ENCODE data around the gene MIGA2.

The MIGA2 gene

DNA sequence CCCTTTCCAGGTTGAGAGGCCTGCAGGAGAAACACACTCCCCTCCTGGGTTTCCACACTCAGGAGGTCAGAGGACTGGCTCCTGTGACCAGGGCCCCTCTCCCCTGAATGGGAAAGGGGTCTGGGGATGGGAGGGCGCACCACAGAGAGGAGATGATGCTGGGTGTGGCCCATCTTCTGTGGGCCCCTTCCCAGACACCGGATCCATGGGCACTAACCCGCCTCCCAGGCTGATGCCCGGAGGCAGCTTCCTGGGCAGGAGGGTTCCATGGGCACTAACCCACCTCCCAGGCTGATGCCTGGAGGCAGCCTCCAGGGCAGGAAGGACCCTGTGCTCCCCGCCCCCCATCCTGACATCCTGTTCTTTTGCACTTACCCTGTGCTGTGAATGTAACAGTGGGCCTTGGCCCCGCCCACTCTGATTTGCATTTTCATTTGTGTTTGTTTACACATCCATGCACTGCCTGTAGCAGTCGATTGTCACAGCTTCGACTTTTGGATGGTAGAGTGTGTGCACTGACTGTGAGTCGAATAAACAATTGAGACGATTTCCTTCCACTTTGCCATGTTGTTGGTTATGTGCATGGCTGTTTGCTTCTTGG, 35.2 kb downstream of the MIGA2 start:
- no peak for DNase-seq (ENCODE audit: low read depth in 2 of 2)

DNA sequence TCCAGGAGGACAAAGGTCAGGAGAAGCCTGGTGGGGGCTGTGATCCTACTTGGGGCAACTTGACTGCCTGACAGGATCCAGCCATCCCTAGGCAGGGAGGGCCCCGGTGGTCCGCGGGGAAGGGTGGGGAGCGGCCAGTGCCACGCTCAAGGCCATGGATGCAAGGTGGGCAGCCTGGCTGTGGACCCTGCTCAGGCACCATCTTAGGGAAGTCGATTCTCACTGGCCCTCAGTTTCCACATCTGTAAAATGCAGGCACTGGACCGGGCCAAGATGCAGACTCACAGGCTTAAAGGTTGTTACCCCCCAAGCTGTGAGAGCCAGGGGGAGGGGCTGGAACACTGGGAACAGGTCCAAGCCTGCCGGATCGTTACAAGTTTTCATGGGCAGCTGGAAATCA, 35.7 kb downstream of the MIGA2 start:
- no peak for DNase-seq (ENCODE audit: low read depth in 2 of 2)

- DNase-seq (ENCODE audit: low read depth in 2 of 2) = no peak
These were observed 37.0 kb downstream of the MIGA2 start for GRCh38 chr9:129073404-129073803.

GRCh38 chr9:129074106-129074505, 37.7 kb downstream of the MIGA2 start:
- DNase-seq (ENCODE audit: low read depth in 2 of 2) = no peak

- DNase-seq (ENCODE audit: low read depth in 2 of 2) = no peak
These were observed 39.7 kb downstream of the MIGA2 start for GRCh38 chr9:129075996-129076639.

DNA sequence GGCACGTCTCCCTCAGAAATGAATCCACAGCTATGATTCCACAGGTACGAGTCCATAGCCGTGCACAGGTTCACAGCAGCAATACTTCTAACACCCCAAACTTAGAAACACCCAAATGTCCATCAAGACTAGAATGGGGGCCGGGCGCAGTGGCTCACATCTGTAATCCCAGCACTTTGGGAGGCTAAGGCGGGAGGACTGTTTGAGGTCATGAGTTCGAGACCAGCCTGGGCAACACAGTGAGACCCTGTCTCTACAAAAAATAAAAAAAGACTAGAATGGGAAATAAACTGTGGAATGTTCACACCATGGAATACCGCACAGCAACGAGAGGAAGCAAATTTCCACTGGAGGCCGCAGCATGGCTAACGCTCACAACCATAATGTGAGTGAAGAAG, 40.2 kb downstream of the MIGA2 start:
- DNase-seq (ENCODE audit: low read depth in 2 of 2) = no peak

GRCh38 chr9:129077236-129077635, 40.8 kb downstream of the MIGA2 start:
- DNase-seq (ENCODE audit: low read depth in 2 of 2) = no peak

DNA sequence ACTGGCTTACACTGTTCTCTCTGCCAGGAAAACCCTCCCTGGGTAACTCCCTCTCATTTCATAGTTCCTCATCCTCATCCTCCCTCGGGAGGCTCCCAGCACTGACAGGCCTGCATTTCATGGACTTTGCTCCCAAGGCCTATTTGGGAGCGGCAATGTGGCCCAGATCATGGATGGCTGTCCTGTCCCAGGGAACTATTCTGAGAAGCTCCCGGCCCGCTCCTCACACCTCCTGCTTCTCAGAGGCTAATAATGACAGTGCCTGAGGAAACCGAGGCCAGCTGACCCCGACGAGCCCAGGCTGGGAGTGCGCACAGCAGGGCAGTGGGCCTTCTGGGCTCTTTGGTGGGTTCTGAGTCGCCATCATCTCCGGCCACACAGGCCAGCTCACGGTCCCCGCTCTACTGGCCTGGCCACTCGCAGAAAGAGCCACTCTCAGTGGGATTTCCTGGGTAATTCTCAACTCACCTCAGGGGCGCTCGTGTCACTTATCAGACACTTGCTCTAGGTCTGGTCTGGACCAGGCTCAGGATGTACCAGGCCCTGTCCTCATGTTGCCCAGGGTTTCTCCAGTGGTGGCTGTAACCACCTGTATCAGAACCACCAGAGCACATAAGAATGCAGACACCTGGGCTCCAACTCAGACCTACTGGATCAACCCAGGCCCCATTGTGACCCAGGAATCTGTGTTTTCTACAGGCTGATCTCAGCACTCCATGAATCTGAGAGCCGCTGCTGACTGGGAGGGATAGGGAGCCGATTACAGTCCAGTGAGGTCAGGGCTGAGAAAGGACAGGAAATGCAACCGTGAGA, 42.5 kb downstream of the MIGA2 start:
- DNase-seq (ENCODE audit: low read depth in 2 of 2) = no peak

DNA sequence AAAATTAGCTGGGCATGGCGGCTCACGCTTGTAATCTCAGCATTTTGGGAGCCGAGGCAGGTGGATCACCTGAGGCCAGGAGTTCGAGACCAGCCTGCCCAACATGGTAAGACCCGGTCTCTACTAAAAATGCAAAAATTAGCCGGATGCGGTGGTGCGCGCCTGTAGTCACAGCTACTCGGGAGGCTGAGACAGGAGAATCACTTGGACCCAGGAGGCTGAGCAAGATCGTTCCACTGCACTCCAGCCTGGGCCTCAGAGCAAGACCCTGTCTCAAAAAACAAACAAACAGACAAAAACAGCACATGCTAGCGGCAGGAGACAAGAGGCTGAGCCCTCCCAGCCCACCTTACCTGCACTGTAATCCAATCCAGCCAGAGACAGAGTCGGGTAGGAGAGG, 43.4 kb downstream of the MIGA2 start:
- DNase-seq (ENCODE audit: low read depth in 2 of 2) = no peak

- DNase-seq (ENCODE audit: low read depth in 2 of 2) = no peak
These were observed 43.8 kb downstream of the MIGA2 start for GRCh38 chr9:129080298-129080600.

- peak; percentile 96 for DNase-seq (ENCODE audit: low read depth in 2 of 2)
These were observed 44.4 kb downstream of the MIGA2 start, which contains the start of gene DOLPP1 for GRCh38 chr9:129080601-129081387. Gene DOLPP1 (plus strand): TSS chr9:129081111. CDS start chr9:129081132, 21 bp downstream.

DNA sequence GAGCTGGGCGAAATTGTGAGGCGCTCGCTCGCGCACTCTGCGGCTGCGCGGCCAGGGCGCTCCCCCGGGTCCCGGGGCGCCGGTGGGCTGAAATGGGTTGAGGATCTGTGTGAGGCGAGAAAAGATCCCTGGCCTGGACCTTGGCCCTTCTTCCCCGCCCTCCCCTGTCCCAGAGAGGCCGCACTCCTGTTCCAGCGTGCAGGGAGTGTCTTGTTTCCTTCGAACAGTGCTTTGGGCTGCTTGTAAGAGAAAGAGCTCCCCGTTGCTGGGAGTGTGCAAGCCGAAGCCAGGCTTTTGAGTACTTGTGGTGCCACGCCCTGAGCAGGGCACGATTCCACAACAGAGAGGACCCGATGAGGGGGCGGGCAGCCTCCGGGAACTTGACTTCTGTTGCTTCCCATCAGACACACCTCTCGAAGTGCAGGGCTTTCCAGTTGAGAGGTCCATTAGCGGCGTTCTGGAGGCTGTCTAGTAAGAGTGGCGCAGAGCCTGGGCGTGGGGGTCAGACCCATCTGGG, 45.0 kb downstream of the MIGA2 start:
- no peak for DNase-seq (ENCODE audit: low read depth in 2 of 2)

GRCh38 chr9:129084087-129084486, 47.7 kb downstream of the MIGA2 start:
- no peak for DNase-seq (ENCODE audit: low read depth in 2 of 2)

DNA sequence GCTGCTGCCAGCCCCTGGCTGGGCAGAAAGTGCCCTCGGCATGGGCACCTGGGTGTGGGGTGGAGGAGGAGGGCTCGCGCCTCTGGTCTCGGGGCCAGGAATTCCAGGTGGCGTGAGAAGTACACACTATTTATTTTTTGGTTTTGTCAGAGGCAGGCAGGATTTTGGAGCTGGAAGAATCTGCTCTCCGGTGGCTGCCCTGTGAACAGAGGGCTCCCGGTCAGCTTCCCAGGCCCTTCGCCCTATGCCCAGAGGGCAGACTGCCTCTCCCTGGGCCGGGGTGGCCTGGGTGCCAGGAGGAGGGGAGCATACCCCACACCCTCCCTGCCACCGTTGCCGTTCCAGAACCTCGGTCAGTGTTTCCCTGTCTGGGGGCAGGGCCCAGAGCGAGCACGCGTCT, 52.8 kb downstream of the MIGA2 start:
- DNase-seq (ENCODE audit: low read depth in 2 of 2) = no peak

DNA sequence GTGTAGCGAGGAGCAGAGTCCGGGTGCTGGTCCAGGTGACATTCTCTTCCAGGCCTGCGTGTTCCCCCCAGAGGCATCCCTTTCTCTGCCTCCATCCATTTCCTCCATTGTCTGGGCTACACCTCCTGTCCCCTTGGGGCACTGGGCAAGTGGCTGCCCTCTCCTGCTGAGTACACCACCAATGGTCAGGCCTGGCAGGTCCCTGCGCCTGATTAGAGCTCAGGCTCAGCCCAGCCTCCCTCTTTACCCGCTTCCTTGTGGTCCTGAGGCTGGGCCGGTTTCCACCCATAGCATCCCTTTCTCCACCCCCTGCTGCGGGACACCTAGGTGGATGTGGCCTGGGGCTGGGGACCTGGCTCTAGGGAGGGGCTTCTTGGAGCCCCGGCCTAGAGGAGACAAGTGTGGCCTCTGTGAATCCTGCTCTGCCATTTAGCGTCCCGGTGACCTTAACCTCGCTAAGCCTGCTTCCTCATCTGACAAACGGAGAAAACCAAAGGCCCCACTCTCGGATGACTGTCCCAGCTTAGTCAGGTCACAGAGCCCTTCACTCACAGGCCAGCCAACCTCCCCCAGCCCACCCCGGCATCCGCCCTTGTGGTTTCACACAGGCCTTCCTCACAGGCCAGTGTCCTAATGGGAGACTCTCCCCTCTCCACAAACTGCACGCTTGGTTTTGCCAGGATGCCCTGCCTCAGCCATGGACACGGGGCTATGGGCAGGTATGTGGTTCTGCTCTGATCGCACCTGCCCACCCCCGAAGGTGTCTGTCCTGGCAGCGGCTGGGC, 57.4 kb downstream of the MIGA2 start:
- no peak for DNase-seq (ENCODE audit: low read depth in 2 of 2)

- no peak for DNase-seq (ENCODE audit: low read depth in 2 of 2)
These were observed 58.2 kb downstream of the MIGA2 start for GRCh38 chr9:129094387-129095169.

- DNase-seq (ENCODE audit: low read depth in 2 of 2) = no peak
These were observed 58.8 kb downstream of the MIGA2 start for GRCh38 chr9:129095170-129095667.

DNA sequence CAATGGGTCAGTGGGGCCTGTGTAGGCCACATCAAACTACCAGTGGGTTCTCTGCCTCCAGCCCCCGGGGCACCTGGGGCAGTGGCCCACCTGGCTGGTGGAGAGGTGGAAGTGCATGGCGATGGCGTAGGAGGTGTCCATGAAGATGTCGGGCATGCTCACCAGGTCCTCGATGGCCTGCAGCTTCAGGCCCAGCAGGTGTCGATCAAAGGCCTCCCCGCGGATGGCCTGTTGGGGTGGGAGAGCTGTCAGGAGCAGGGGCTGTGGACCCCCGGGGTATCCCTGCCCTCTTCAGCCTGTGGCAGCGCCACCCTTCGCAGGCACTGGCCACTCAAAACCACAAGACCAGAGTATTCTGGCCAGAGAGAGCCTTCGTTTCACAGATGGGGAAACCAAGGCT, 59.5 kb downstream of the MIGA2 start:
- no peak for DNase-seq (ENCODE audit: low read depth in 2 of 2)

- no peak for DNase-seq (ENCODE audit: low read depth in 2 of 2)
These were observed 61.4 kb downstream of the MIGA2 start for GRCh38 chr9:129097671-129098306.

DNA sequence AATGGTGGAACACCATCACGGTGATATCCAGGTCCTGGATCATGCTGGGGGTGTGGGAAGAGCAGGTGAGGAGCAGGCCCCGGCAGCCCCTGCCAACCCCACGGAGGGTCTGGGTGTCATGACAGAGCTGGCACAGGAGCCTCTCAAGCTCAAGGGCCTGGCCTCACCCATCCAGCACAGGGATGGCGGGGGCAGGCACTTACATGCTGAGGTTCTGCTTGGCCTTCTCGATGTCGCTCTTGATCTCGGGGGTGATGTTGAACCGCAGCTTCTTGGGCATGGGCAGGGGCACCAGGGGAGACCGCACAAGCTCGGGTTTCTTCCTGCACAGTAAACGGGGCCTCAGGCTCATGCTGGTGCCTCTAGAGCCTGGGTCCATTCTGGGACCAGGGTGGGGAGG, 61.9 kb downstream of the MIGA2 start:
- DNase-seq (ENCODE audit: low read depth in 2 of 2) = no peak
